GM18520 (cell line): ENCODE data around the gene KCNJ12.
"Not testable (repeated sequence)": the region's sequence is repeated elsewhere in the genome, so short reads cannot be mapped to it uniquely, and the experiment has no call there.

ENCODE experiments used
- ATAC-seq: cut with Tn5 transposase; IDR thresholded peaks from one replicate; pipeline ENCODE4 v1.9.1; 2021; ENCODE audit not compliant: unreplicated experiment

The KCNJ12 gene

DNA sequence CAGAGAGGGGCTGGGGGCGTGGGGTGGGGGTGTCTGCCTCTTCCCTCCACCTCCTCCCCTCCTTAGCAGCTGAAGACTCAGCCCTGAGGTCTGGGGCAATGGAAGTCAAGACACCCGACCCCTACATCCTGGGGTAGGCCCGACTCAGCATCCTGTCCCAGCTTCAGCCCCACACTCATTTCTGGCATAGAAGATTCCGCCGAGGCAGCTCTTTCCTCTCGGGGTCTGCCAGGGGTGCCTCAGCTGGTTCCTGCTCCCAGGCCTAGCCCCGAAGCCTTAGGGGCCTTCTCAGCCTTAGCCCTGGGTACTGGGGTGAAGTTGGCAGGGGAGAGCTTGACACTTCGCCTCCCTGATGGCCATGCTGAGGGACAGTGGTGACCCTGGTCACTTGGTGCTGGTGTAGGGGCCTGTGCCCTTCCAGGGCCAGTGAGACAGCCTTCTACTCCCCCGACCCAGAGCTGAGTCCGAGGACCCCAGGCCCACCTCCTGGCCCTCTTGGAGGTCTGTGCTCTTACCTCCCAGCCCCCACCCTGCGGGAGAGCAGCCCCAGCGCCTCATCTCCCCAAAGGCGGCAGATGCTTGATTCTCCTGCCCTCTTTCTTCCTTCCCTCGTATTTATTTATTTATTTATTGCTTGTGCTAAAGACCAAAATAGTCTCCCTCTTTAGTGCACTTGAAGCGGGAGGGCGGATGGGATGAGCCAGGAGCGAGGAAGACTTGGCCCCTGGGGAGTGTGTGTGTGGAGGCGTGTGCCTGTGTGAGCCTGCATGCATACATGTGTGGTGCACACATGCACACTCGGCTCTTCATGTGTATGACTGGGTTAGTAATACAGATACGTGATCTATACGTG, 42.5 kb downstream of the KCNJ12 start:
- no peak for ATAC-seq

DNA sequence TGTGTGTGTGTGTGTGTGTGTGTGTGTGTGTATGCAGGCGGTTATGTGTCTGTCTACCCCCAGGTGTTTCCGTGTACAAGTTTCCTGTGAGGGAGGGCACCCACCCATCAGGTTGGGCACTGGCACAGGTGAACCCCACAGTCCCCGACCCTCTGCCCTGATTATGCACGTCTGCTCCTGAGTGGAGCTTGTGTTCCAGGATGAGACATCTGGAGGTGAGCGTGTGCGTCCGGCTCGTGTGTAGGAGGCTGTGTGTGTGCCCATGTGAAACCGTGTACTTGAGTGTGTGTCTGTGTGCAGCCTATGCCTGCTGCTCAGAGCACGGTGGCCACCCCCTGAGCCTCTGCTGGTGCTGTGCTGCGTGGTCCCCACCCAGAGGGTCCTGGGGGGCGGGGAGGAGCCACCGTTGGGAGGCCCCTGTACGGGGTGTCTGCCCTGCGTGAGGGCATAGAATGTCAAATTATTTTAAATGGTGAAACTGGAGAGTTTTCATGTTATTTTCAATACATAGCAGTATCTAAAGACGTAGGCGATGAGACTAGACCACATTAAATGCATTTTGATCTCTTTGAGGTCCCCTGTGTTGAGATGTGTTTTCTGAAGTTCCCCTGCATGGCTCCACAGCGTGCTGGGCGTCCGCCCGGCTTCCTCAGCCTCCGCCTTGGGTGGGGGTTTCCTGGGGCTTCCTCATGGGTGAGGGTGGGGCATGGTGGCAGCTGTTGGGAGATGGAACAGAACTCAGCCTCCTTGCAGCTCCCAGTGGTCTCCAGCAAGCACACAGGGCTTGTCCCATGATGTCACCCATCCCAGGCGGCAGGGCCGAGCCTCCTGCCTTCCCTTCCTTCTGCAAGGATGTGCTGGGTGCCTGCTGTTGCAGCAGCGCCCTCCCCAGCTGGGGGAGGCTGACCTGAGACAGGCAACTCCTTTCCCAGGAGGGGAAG, 43.4 kb downstream of the KCNJ12 start:
- no peak for ATAC-seq

- not testable (repeated sequence) for ATAC-seq
Observed at GRCh38 chr17:21420503-21421090, 44.4 kb downstream of the KCNJ12 start.

GRCh38 chr17:21421421-21422310, 45.5 kb downstream of the KCNJ12 start:
- ATAC-seq: not testable (repeated sequence)

GRCh38 chr17:21422311-21423189, 46.4 kb downstream of the KCNJ12 start:
- ATAC-seq: not testable (repeated sequence)

DNA sequence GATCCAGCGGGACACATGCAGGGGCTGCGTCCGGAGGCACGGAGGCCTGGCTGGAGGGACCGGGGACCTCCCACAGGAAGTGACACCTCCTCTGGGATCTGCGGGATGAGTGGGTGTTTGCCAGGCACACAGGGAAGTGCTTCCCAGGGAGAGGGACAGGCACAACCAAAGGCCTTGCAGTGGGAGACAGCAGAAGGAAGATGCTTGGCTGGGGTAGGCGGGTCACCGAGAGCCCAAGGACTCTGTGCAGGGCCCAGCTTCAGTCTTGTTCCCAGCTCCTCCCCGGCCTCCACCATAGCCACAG, 47.0 kb downstream of the KCNJ12 start:
- not testable (repeated sequence) for ATAC-seq

DNA sequence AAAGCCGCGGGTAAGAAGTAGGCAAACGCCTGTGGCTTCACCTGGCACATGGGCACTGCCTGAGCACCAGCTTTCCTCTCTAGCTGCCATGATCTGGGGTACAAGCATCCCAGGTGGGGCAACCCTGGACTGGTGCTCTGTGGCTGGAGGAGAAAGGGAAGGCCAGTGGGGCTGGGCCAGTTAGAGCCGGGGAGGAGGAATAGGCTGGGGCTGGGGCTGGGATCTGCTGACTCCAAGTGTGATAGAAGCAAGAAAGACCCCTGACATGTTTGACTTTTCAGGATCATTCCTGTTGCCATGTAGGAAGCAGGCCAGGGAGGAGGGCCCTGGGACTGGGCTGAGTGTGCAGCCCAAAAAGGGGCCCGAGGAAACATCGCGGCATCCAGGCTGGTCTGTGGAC, 48.5 kb downstream of the KCNJ12 start:
- not testable (repeated sequence) for ATAC-seq

- ATAC-seq: no peak
Observed at GRCh38 chr17:21425321-21425720, 49.2 kb downstream of the KCNJ12 start.

- no peak for ATAC-seq
Observed at GRCh38 chr17:21425736-21426135, 49.6 kb downstream of the KCNJ12 start.

GRCh38 chr17:21426246-21426645, 50.1 kb downstream of the KCNJ12 start:
- ATAC-seq: not testable (repeated sequence)

DNA sequence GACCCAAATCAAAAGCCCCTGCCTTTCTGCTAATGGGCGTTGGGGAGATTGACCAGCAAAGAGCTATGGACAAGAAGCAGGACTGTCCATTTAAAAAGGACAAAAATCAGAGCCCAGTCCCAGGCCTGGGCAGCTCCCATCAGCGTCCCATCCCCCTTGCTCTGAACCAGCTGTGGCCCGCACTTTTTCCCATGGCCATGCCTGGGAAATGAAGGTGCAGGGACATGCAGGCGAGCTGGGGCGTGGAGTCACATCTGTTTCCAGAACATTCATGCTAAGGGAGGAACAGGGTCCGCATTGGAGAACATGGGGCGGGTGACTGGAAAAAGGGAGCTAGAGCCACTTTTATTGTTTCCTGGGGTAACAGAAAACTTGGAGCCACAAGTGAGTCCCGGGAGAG, 50.7 kb downstream of the KCNJ12 start:
- ATAC-seq: not testable (repeated sequence)

DNA sequence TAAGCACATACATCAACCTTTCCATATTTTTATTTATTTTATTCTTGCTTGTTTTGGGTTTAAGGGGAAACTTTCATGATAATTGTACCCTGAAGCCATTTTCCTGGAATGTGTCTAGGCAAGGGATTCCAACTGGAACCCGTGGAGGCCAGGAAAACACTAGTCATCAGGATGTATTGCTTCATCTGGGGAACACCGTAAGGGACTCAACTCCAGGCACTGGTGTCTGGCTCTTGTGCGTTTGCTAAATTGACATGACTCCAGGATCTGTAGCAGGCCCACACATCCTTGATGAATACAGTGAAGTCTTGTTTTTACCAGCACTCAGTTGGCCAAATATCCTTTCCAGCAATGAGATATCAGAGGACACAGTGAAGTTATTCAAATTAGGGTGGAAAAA, 51.6 kb downstream of the KCNJ12 start:
- not testable (repeated sequence) for ATAC-seq

GRCh38 chr17:21428752-21429424, 52.7 kb downstream of the KCNJ12 start:
- ATAC-seq: not testable (repeated sequence)

GRCh38 chr17:21429921-21430628, 53.9 kb downstream of the KCNJ12 start:
- not testable (repeated sequence) for ATAC-seq

DNA sequence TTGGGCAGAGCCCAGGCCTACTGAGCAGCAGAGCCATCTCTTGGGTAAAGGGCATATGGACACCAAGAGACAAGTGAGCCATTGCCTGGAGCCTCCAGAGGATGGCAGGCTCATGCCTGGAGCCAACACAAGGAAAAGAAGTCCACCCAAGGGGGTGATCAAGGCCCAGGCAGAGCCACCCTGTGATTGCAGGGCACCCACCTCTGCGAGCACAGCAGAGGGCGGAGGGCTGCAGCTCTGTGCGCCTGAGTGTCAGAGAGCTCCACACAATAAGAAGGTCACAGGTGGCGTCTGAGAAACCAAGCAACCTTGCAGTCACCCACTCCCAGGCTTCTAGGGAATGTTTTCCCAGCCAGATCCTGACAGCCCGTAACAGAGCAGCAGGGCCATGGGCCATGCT, 57.8 kb downstream of the KCNJ12 start:
- not testable (repeated sequence) for ATAC-seq

GRCh38 chr17:21434976-21435375, 58.8 kb downstream of the KCNJ12 start:
- ATAC-seq: not testable (repeated sequence)

- ATAC-seq: not testable (repeated sequence)
Observed at GRCh38 chr17:21436481-21436880, 60.3 kb downstream of the KCNJ12 start.
